Tibial nerve (tissue), 4 donors: Measurements from ENCODE around the gene GOLGA6L2. TPM values are rescaled to one million over a fixed set of nuclear protein-coding genes. Genes with fewer than 3 reads are reported as not detected.
"Not testable (repeated sequence)": the region's sequence is repeated elsewhere in the genome, so short reads cannot be mapped to it uniquely, and the experiment has no call there.

Source experiments
- DNase-seq, 2 donors: peaks; one replicate each; pipeline ENCODE4 v3.0.0-alpha.2; 2019; ENCODE audit warnings: low spot score in 2 of 2
- H3K27ac ChIP-seq, 4 donors: fragments of 200-600 bp; sonication (generic) in 3 of 4; one replicate each; pipeline ENCODE4 v1.5.1; 2017 to 2019; ENCODE audit warnings: mild to moderate bottlenecking in 1 of 4
- H3K27me3 ChIP-seq, 2 donors: fragments of 200-600 bp; sonication (generic) in 1 of 2; one replicate each; pipeline versions ENCODE4 v1.5.1 to v1.6.0; 2017 to 2019
- H3K36me3 ChIP-seq, 3 donors: fragments of 200-600 bp; sonication (generic); one replicate each; pipeline ENCODE4 v1.5.1; 2018 to 2019
- H3K4me1 ChIP-seq, 4 donors: fragments of 200-600 bp; sonication (generic) in 3 of 4; one replicate each; pipeline ENCODE4 v1.5.1; 2017 to 2019
- H3K4me3 ChIP-seq, 4 donors: fragments of 200-600 bp; sonication (generic) in 3 of 4; one replicate each; pipeline ENCODE4 v1.5.1; 2017 to 2019; ENCODE audit warnings: mild to moderate bottlenecking in 1 of 4, moderate library complexity in 1 of 4
- H3K9me3 ChIP-seq, 4 donors: fragments of 200-600 bp; sonication (generic) in 3 of 4; one replicate each; pipeline ENCODE4 v1.5.1; 2017 to 2019
- EP300 ChIP-seq, 2 donors: sonication (generic); formaldehyde crosslinking; IDR thresholded peaks; one replicate each; pipeline ENCODE4 v1.6.1; 2017; ENCODE audit warnings: antibody characterized with exemption in 2 of 2, mild to moderate bottlenecking in 1 of 2
- POLR2A ChIP-seq, 2 donors: fragments of 450-650 bp; IDR thresholded peaks; one replicate each; pipeline ENCODE4 v1.6.1; 2017; ENCODE audit warnings: antibody characterized with exemption in 2 of 2, mild to moderate bottlenecking in 2 of 2, moderate library complexity in 2 of 2
- WGBS, 2 donors: methylation state at CpG; one replicate each; pipeline ENCODE4 v1.1.5; 2018; 5-methylcytosine and 5-hydroxymethylcytosine counted together
- total RNA-seq, 4 donors: library from RNA; depleted of rRNA; stranded (reverse); fragments of >200 nt; gene quantifications; one replicate each; pipeline ENCODE4 v1.1.0, GENCODE V29; 2016
- TF ChIP-seq, protein P1 (sequence below), 5 experiments: fragments of 200-600 bp in 3 of 5; fragments of 450-650 bp in 2 of 5; sonication (generic) in 3 of 5; IDR thresholded peaks; one replicate each; pipeline ENCODE4 v1.5.1; 2016 to 2019; ENCODE audit warnings: antibody characterized with exemption in 5 of 5, mild to moderate bottlenecking in 3 of 5, moderate library complexity in 2 of 5

The GOLGA6L2 gene
- total RNA-seq, 4 donors from 2014 or later = not detected

DNA sequence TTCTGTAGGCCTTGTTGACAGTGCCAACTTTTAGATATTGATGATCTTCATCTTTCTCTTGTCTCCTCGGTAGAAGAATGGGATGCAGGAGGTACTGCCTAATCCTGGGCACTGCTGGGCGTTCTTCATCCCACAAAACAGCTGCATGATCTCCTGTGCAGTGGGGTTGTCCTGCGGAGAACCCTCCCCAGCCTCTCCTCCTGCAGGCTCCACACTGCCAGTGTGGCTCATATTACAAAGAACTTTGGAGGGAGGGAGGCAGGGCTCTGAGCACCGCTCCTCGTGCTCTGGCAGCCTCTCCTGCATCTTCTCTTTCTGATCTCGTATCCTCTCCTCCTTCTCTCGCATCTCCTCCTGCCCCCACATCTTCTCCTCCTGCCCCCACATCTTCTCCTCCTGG, 7.5 kb downstream of the GOLGA6L2 start:
- Histone ChIP-seq H3K4me1 (no peaks in the 10 kb centered on the region), H3K27me3 (no peaks in the 10 kb centered on the region), H3K9me3 (no peaks in the 10 kb centered on the region), H3K36me3 (no peaks in the 10 kb centered on the region), H3K4me3 (no peak overlapping the region), H3K27ac (no peak overlapping the region)
- WGBS, 2 donors = 58 to 81% methylated on average over 7 of the region's 7 CpGs
- no peak for DNase-seq
- TF ChIP-seq, protein P1, sequence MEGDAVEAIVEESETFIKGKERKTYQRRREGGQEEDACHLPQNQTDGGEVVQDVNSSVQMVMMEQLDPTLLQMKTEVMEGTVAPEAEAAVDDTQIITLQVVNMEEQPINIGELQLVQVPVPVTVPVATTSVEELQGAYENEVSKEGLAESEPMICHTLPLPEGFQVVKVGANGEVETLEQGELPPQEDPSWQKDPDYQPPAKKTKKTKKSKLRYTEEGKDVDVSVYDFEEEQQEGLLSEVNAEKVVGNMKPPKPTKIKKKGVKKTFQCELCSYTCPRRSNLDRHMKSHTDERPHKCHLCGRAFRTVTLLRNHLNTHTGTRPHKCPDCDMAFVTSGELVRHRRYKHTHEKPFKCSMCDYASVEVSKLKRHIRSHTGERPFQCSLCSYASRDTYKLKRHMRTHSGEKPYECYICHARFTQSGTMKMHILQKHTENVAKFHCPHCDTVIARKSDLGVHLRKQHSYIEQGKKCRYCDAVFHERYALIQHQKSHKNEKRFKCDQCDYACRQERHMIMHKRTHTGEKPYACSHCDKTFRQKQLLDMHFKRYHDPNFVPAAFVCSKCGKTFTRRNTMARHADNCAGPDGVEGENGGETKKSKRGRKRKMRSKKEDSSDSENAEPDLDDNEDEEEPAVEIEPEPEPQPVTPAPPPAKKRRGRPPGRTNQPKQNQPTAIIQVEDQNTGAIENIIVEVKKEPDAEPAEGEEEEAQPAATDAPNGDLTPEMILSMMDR (IDR thresholded peaks at IDR 0.05) = no peak
- no peak for TF ChIP-seq EP300 (IDR thresholded peaks at IDR 0.05)
- TF ChIP-seq POLR2A (IDR thresholded peaks at IDR 0.05) = no peak

GRCh38 chr15:23438816-23439466, 8.1 kb downstream of the GOLGA6L2 start:
- WGBS, 2 donors = 57 to 70% methylated on average over 9 of the region's 9 CpGs
- Histone ChIP-seq H3K9me3 (no peaks in the 10 kb centered on the region), H3K4me3 (no peak overlapping the region)

GRCh38 chr15:23437673-23438072, 9.4 kb downstream of the GOLGA6L2 start:
- Histone ChIP-seq H3K36me3 (no peaks in the 10 kb centered on the region), H3K27me3 (no peaks in the 10 kb centered on the region), H3K4me1 (no peaks in the 10 kb centered on the region), H3K27ac (no peak overlapping the region), H3K4me3 (no peak overlapping the region), H3K9me3 (no peaks in the 10 kb centered on the region)
- no peak for TF ChIP-seq POLR2A (IDR thresholded peaks at IDR 0.05)
- no peak for TF ChIP-seq EP300 (IDR thresholded peaks at IDR 0.05)
- TF ChIP-seq, protein P1 (IDR thresholded peaks at IDR 0.05) = no peak
- no peak for DNase-seq
- 75 to 95% methylated on average over 2 of the region's 2 CpGs for WGBS, 2 donors

More at GRCh38 chr15:23438816-23439466, 8.1 kb downstream of the GOLGA6L2 start:
- no peaks in the 10 kb centered on the region for H3K4me1 ChIP-seq
- H3K27me3 ChIP-seq = no peaks in the 10 kb centered on the region
- H3K36me3 ChIP-seq = no peaks in the 10 kb centered on the region
- DNase-seq = no peak
- TF ChIP-seq EP300 (IDR thresholded peaks at IDR 0.05) (no peak), POLR2A (IDR thresholded peaks at IDR 0.05) (no peak)
- TF ChIP-seq, protein P1 (IDR thresholded peaks at IDR 0.05) = no peak
- no peak overlapping the region for H3K27ac ChIP-seq

- no peak for DNase-seq
- WGBS, 2 donors = 78 to 80% methylated on average over 9 of the region's 9 CpGs
- H3K27me3 ChIP-seq = no peaks in the 10 kb centered on the region
Observed at GRCh38 chr15:23437146-23437545, 9.9 kb downstream of the GOLGA6L2 start.

GRCh38 chr15:23436421-23436820, 10.6 kb downstream of the GOLGA6L2 start:
- DNase-seq = no peak
- no peaks in the 10 kb centered on the region for H3K4me1 ChIP-seq
- H3K27ac ChIP-seq = no peak overlapping the region
- no peaks in the 10 kb centered on the region for H3K36me3 ChIP-seq
- TF ChIP-seq, protein P1 (IDR thresholded peaks at IDR 0.05) = no peak
- TF ChIP-seq EP300 (IDR thresholded peaks at IDR 0.05) = no peak
- TF ChIP-seq POLR2A (IDR thresholded peaks at IDR 0.05) = no peak
- H3K9me3 ChIP-seq = no peaks in the 10 kb centered on the region
- WGBS, 2 donors = 78 to 81% methylated on average over 12 of the region's 12 CpGs
- no peak overlapping the region for H3K4me3 ChIP-seq
- no peaks in the 10 kb centered on the region for H3K27me3 ChIP-seq

More at GRCh38 chr15:23437146-23437545, 9.9 kb downstream of the GOLGA6L2 start:
- TF ChIP-seq, protein P1 (IDR thresholded peaks at IDR 0.05) = no peak
- H3K27ac ChIP-seq = no peak overlapping the region
- no peak overlapping the region for H3K4me3 ChIP-seq
- H3K36me3 ChIP-seq = no peaks in the 10 kb centered on the region
- H3K4me1 ChIP-seq = no peaks in the 10 kb centered on the region
- no peaks in the 10 kb centered on the region for H3K9me3 ChIP-seq

- WGBS, 2 donors = 89 to 94% methylated on average over 2 of the region's 2 CpGs
- H3K36me3 ChIP-seq, DNase-seq, H3K9me3 ChIP-seq, H3K4me1 ChIP-seq, H3K27me3 ChIP-seq, H3K4me3 ChIP-seq, H3K27ac ChIP-seq: not testable (repeated sequence)
Observed at GRCh38 chr15:23434699-23435098, 12.3 kb downstream of the GOLGA6L2 start.

GRCh38 chr15:23425327-23425726, 21.7 kb downstream of the GOLGA6L2 start:
- not testable (repeated sequence) for H3K9me3 ChIP-seq, H3K27me3 ChIP-seq, DNase-seq, H3K27ac ChIP-seq, H3K4me3 ChIP-seq, H3K36me3 ChIP-seq, H3K4me1 ChIP-seq
- WGBS, 2 donors = 79 to 92% methylated on average over 7 to 8 of the region's 8 CpGs
